Measurements from ENCODE around the gene PDIA2.

The PDIA2 gene

GRCh38 chr16:289395-289997 is 6.5 kb downstream of the PDIA2 start:
- no peak for TF ChIP-seq ZFX (IDR thresholded peaks at IDR 0.05; ENCODE audit: borderline replicate concordance)
- no peak overlapping the region for H3K27ac ChIP-seq

DNA sequence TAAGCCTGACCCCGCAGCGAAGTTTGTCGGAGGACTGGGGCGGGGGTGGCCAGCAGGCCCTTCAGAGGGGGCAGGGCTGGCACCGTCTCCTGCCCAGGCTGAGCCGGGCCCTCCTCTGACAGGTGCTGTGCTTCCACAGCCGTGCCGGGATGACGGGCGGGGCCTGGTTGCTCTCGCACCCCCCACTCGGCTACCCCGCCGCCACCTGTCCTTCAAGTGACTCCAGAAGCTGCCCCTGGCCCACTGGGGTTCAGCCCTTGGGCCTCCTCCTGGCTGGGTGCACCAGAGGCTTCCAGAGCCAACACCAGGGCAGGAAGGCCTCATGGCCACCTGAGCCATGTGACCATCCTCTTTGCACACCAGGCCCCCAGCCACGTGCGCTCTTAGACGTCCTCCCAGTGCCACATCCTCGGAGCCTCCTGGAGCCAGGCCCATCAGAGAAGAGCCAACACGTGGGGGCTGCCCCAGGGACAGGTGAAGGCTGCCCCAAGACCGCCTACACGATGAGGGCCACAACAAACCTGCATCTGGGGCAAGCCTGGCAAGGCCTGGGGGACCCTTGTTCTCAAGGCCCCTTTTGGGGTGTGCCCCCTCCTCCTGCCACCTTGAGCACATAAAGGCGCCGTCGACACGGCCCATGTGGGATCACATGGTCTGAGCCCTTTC is 7.2 kb downstream of the PDIA2 start:
- TF ChIP-seq CTCF (IDR thresholded peaks at IDR 0.05) (no peak), ZFX (IDR thresholded peaks at IDR 0.05; ENCODE audit: borderline replicate concordance) (no peak)
- H3K27ac ChIP-seq: no peak overlapping the region

DNA sequence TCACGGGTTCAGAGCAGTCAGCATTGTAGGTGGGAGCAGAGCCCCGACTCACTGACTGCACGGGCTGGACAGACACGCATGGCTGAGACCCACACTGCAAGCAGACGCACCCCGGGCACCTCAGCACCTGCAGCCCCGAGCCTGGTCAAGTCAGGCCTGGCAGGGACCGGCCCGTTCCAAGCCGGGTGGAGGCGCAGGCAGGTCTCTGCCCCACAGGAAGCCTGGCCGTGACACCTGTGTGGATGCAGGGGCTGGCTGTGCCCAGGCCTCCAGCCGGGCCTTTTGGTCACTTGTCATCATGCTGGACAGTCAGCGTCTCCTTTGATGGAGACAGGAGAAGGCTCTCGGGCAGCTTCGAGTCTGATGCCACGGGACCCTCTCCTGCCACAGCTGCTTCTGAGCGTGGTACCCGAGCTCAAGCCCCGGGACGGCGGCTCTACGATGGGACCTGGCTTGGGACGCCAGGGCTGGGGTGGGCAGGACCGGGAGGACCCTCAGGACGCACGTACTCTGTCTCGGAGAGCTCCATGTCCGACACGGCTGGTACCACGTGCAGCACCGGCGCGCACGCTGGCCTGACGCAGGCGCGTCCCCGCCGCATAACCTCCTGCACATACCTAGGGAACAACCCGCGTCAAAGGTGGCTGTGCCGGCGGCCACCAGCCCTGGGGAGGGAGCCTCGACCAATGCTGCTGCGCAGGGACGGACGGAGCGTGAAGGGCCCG is 7.9 kb downstream of the PDIA2 start:
- TF ChIP-seq CTCF (IDR thresholded peaks at IDR 0.05) (no peak), ZFX (IDR thresholded peaks at IDR 0.05; ENCODE audit: borderline replicate concordance) (no peak)

DNA sequence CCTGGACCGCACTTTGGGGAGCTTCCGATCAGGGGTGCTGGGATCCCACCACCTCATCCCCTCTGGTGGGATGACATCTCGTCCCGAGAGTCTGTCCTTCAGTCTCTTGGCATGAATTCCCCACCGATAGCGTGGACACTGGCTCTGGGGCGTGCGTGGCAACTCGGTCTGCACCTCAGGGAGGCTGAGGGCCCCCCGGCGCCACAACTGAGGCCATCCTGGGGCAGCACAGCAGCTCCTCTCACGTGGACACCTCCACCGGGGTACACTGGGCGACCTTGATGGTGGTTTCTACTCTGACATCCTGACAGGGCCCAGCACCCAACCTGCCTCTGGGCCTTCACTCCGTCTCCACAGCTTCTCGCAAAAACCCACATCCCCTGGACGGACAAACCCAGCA is 8.6 kb downstream of the PDIA2 start:
- no peak for TF ChIP-seq ZFX (IDR thresholded peaks at IDR 0.05; ENCODE audit: borderline replicate concordance)
- TF ChIP-seq CTCF (IDR thresholded peaks at IDR 0.05): no peak
- no peak overlapping the region for H3K27ac ChIP-seq

More for the DNA sequence above, 7.9 kb downstream of the PDIA2 start:
- H3K27ac ChIP-seq: no peak overlapping the region

DNA sequence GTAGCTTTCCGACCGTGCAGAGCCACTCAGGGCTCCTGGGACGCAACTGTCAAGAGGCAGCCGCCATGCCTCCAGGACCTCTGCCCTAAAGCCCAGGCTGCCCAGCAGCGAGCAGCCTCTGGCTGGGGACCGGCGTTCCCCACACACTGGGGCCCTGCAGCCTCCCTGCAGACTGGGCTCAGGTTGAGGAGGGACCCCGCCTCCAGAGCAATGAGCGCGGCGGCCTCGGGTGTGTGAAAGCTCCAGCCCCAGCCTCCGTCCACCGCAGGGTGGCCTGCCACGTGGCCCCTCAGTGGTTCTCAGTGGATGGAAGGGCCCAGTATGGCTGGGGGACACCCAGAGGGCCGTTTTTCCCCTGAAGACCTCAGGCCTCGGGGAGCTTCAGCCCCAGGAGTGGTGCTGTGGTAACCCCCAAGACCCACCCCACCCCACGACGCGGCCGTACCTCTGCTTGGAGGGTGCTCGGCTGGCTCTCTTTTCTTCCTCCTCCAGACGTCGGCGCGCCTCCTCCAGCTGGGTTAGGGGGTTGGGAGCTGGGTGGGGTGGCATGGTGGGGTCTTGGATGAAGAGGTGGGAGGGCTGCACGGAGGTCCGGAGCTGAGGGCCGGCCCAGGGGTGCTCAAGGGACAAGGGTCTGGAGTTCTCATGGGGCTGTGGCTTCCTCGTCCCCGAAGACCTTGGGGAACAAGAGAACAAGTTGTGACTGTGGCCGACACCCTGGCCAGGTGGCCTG is 10.2 kb downstream of the PDIA2 start:
- no peak overlapping the region for H3K27ac ChIP-seq
- no peak for TF ChIP-seq ZFX (IDR thresholded peaks at IDR 0.05; ENCODE audit: borderline replicate concordance)
- no peak for TF ChIP-seq CTCF (IDR thresholded peaks at IDR 0.05)

DNA sequence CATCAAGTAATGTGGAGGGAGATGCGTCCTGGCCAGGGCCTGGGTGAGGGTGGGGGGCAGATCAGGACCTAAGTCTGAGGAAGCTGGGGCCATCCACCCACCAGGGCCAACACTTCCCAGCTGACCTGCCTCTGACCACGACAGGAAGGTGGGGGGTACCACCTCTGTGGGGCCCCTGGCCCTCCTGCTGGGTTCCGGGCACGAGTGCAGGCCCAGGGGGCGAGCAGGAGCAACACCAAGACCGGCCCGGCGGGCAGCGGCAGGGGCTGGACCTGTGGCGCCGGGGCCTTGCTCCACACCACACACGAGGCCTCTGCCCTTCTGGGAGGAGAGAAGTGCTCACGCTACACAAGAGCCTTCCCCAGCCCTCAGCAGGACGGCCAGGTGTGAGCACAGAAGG is 13.3 kb downstream of the PDIA2 start:
- TF ChIP-seq CTCF (IDR thresholded peaks at IDR 0.05) (no peak), ZFX (IDR thresholded peaks at IDR 0.05; ENCODE audit: borderline replicate concordance) (no peak)
- H3K27ac ChIP-seq: no peak overlapping the region

- TF ChIP-seq ZFX (IDR thresholded peaks at IDR 0.05; ENCODE audit: borderline replicate concordance) (no peak), CTCF (IDR thresholded peaks at IDR 0.05) (no peak)
- no peak overlapping the region for H3K27ac ChIP-seq
Observed at GRCh38 chr16:296806-297510, 14.0 kb downstream of the PDIA2 start.

Data from 22Rv1 (cell line).